WTC11 (cell line): Measurements from ENCODE around the gene CARD14. TPM values are rescaled to one million over a fixed set of nuclear protein-coding genes. Genes with fewer than 3 reads are reported as not detected.

Experiments
- ATAC-seq: fragments of 200-7000 bp; cut with Tn5 transposase; 2 replicates; pipeline ENCODE4 v1.10.0; 2021; ENCODE audit warnings: mild to moderate bottlenecking, moderate library complexity
- CTCF ChIA-PET: fragments of 300-600 bp; sonication (Branson Sonifier 250); formaldehyde crosslinking; loops from one replicate; lab custom pipeline; 2021; ENCODE audit warnings: antibody characterized with exemption; lab: Charles Lee
- POLR2A ChIA-PET: fragments of 350-600 bp; sonication (Branson Sonifier 250); formaldehyde crosslinking; loops from one replicate; lab custom pipeline; 2021; ENCODE audit warnings: antibody characterized with exemption; lab: Charles Lee
- DNase-seq: peaks from one replicate; pipeline ENCODE4 v3.0.0; 2021; ENCODE audit warnings: low spot score
- H3K27ac Mint-ChIP-seq: 2 replicates; pipeline ENCODE4 v1.8.0; 2021; ENCODE audit warnings: mixed read lengths
- H3K27me3 Mint-ChIP-seq: 2 replicates; pipeline ENCODE4 v1.8.0; 2021; ENCODE audit warnings: low read depth, mild to moderate bottlenecking, moderate library complexity, mixed read lengths
- H3K36me3 Mint-ChIP-seq: 2 replicates; pipeline ENCODE4 v1.8.0; 2021; ENCODE audit warnings: mixed read lengths
- H3K4me1 Mint-ChIP-seq: 2 replicates; pipeline ENCODE4 v1.8.0; 2022; ENCODE audit warnings: mixed read lengths
- H3K4me3 Mint-ChIP-seq: 2 replicates; pipeline ENCODE4 v1.8.0; 2021; ENCODE audit warnings: mild to moderate bottlenecking, moderate library complexity, mixed read lengths
- H3K9me3 Mint-ChIP-seq: 2 replicates; pipeline ENCODE4 v1.8.0; 2021; ENCODE audit warnings: mixed read lengths
- AR ChIP-seq: fragments of 250-450 bp; sonication (Bioruptor Pico); IDR thresholded peaks from 2 replicates; pipeline ENCODE4 v1.9.0; 2021; ENCODE audit warnings: mild to moderate bottlenecking
- ARID4B ChIP-seq: sonication (generic); formaldehyde crosslinking; IDR thresholded peaks from 2 replicates; pipeline ENCODE4 v1.8.0; 2023; ENCODE audit warnings: missing genetic modification reagents, mild to moderate bottlenecking, borderline replicate concordance
- EMX1 ChIP-seq: fragments of 250-450 bp; sonication (Bioruptor Pico); IDR thresholded peaks from 2 replicates; pipeline ENCODE4 v1.8.0; 2021; ENCODE audit warnings: mild to moderate bottlenecking
- ERG ChIP-seq: fragments of 250-450 bp; sonication (Bioruptor Pico); IDR thresholded peaks from 2 replicates; pipeline ENCODE4 v1.8.0; 2021; ENCODE audit warnings: mild to moderate bottlenecking
- MXD4 ChIP-seq: fragments of 250-450 bp; sonication (Bioruptor Pico); IDR thresholded peaks from 2 replicates; pipeline ENCODE4 v1.8.0; 2021; ENCODE audit warnings: mild to moderate bottlenecking, moderate library complexity, borderline replicate concordance
- RORB ChIP-seq: fragments of 250-450 bp; sonication (Bioruptor Pico); IDR thresholded peaks from 2 replicates; pipeline ENCODE4 v1.9.0; 2021; ENCODE audit warnings: mild to moderate bottlenecking
- SMAD4 ChIP-seq: sonication (generic); formaldehyde crosslinking; IDR thresholded peaks from 2 replicates; pipeline ENCODE4 v1.8.0; 2022; ENCODE audit warnings: mild to moderate bottlenecking, missing genetic modification reagents
- STAT6 ChIP-seq: sonication (generic); formaldehyde crosslinking; conservative IDR thresholded peaks from 2 replicates; pipeline ENCODE4 v1.8.1; 2023; ENCODE audit warnings: mild to moderate bottlenecking, low read depth, missing genetic modification reagents, moderate library complexity
- total RNA-seq: library from RNA; stranded (reverse); gene quantifications from 3 replicates; pipeline ENCODE4 v1.2.3, GENCODE V29; 2021

CARD14 gene
- total RNA-seq, 1 experiment from 2014 or later, result 0.83 TPM

- TF ChIP-seq ARID4B (CRISPR knock-in tag) (no peak), STAT6 (CRISPR knock-in tag) (no peak)
Observed at GRCh38 chr17:80126449-80126715, 43.4 kb upstream of the CARD14 start (continued).

- no peak overlapping the region for H3K4me3 Mint-ChIP-seq
- no peaks in the 10 kb centered on the region for H3K27me3 Mint-ChIP-seq
- ATAC-seq (no peak), DNase-seq (no peak)
- H3K36me3 Mint-ChIP-seq, result peaks cover 12% of the 10 kb centered on the region
- H3K27ac Mint-ChIP-seq, result no peak overlapping the region; the same call in 1 of the 2 replicates
- H3K9me3 Mint-ChIP-seq, result no peaks in the 10 kb centered on the region
- peaks cover 17% of the 10 kb centered on the region for H3K4me1 Mint-ChIP-seq
- TF ChIP-seq EMX1 (CRISPR knock-in tag) (no peak), AR (no peak), SMAD4 (no peak), RORB (CRISPR knock-in tag) (no peak)
- TF ChIP-seq, all 79 proteins: peak for 0
- CTCF ChIA-PET, result interaction anchor here (0.6 to 3.6 kb wide), 3 partner anchors 28 to 248 kb away, joined by 3 to 28 read pairs (median 5); partner anchors contain the start of gene GAA
- POLR2A ChIA-PET, result no interaction called here
Observed at GRCh38 chr17:80129006-80129565, 40.7 kb upstream of the CARD14 start.

- CTCF ChIA-PET, result no interaction called here
- Mint-ChIP-seq H3K4me3 (no peak overlapping the region), H3K9me3 (no peaks in the 10 kb centered on the region), H3K27ac (no peak overlapping the region), H3K36me3 (peaks cover 29% of the 10 kb centered on the region), H3K27me3 (no peaks in the 10 kb centered on the region), H3K4me1 (peaks cover 9% of the 10 kb centered on the region)
- POLR2A ChIA-PET, result interaction anchor here (1.0 kb wide), 1 partner anchor 30 kb away, joined by 3 read pairs; the partner anchor contains the start of gene GAA
- TF ChIP-seq EMX1 (CRISPR knock-in tag) (no peak), ERG (CRISPR knock-in tag) (no peak), MXD4 (CRISPR knock-in tag) (no peak)
- no peak for DNase-seq
- ATAC-seq, result no peak
Observed at GRCh38 chr17:80130992-80131391, 38.8 kb upstream of the CARD14 start.
